Mesenchymal stem cell (in vitro differentiated cells and primary cell): ENCODE results near the gene CTNNAL1.

Source experiments
- DNase-seq: peaks from one replicate; pipeline ENCODE4 v3.0.0-alpha.2; 2013
- H2AFZ ChIP-seq: one replicate; pipeline ENCODE4 v1.6.1; 2013; ENCODE audit warnings: low read depth, mild to moderate bottlenecking, control low read depth, inconsistent platforms, low read length, moderate library complexity
- H2AK5ac ChIP-seq: 2 replicates; pipeline ENCODE4 v1.6.1; 2013; ENCODE audit warnings: low read length, moderate library complexity, mild to moderate bottlenecking, inconsistent platforms; ENCODE audit not compliant: severe bottlenecking
- H2BK120ac ChIP-seq: one replicate; pipeline ENCODE4 v1.6.1; 2013; ENCODE audit warnings: low read depth, mild to moderate bottlenecking, inconsistent platforms, low read length, moderate library complexity
- H2BK12ac ChIP-seq, 2 experiments: one replicate each; pipeline ENCODE4 v1.6.1; 2013; ENCODE audit warnings: inconsistent platforms in 2 of 2, low read length in 2 of 2, mild to moderate bottlenecking in 2 of 2, moderate library complexity in 2 of 2, control low read depth in 1 of 2
- H2BK15ac ChIP-seq: one replicate; pipeline ENCODE4 v1.6.1; 2013; ENCODE audit warnings: mild to moderate bottlenecking, low read depth, inconsistent platforms; ENCODE audit not compliant: poor library complexity, severe bottlenecking
- H2BK5ac ChIP-seq: 2 replicates; pipeline ENCODE4 v1.6.1; 2013; ENCODE audit warnings: low read depth, mild to moderate bottlenecking, low read length, control low read depth, inconsistent platforms; ENCODE audit not compliant: poor library complexity, severe bottlenecking
- H3K14ac ChIP-seq, 2 experiments: one replicate each; pipeline ENCODE4 v1.6.1; 2013; ENCODE audit warnings: inconsistent platforms in 2 of 2, low read length in 2 of 2, control low read depth in 1 of 2, mild to moderate bottlenecking in 1 of 2, moderate library complexity in 1 of 2
- H3K18ac ChIP-seq, 2 experiments: one replicate each; pipeline ENCODE4 v1.6.1; 2013; ENCODE audit warnings: inconsistent platforms in 2 of 2, low read length in 2 of 2, control low read depth in 1 of 2, low read depth in 1 of 2, mild to moderate bottlenecking in 1 of 2
- H3K23ac ChIP-seq, 2 experiments: one replicate each; pipeline ENCODE4 v1.6.1; 2013; ENCODE audit warnings: inconsistent platforms in 2 of 2, low read length in 2 of 2, mild to moderate bottlenecking in 2 of 2, moderate library complexity in 2 of 2, control low read depth in 1 of 2
- H3K27ac ChIP-seq: 2 replicates; pipeline ENCODE4 v1.5.1; 2013; ENCODE audit warnings: mild to moderate bottlenecking, moderate library complexity, low read length, control low read depth, inconsistent platforms; ENCODE audit not compliant: poor library complexity, severe bottlenecking
- H3K27me3 ChIP-seq, 2 experiments: 2 replicates each; pipeline versions ENCODE4 v1.6.1 to v1.7.0; 2013; ENCODE audit warnings: low read length in 2 of 2, mild to moderate bottlenecking in 2 of 2, moderate library complexity in 2 of 2, control low read depth in 1 of 2, inconsistent platforms in 1 of 2; ENCODE audit not compliant: control insufficient read depth in 1 of 2, insufficient read depth in 1 of 2
- H3K36me3 ChIP-seq, 2 experiments: 2 replicates each; pipeline versions ENCODE4 v1.6.1 to v1.7.0; 2013; ENCODE audit warnings: low read length in 2 of 2, control low read depth in 1 of 2, inconsistent platforms in 1 of 2, low read depth in 1 of 2, mild to moderate bottlenecking in 1 of 2; ENCODE audit not compliant: insufficient read depth in 2 of 2, control insufficient read depth in 1 of 2
- H3K4ac ChIP-seq, 2 experiments: one replicate each; pipeline ENCODE4 v1.6.1; 2013; ENCODE audit warnings: inconsistent platforms in 2 of 2, low read length in 2 of 2, mild to moderate bottlenecking in 2 of 2, moderate library complexity in 2 of 2, control low read depth in 1 of 2, low read depth in 1 of 2
- H3K4me1 ChIP-seq: 2 replicates; pipeline ENCODE4 v1.6.1; 2013; ENCODE audit warnings: low read depth, low read length, control low read depth; ENCODE audit not compliant: control insufficient read depth, insufficient read depth
- H3K4me2 ChIP-seq: 2 replicates; pipeline ENCODE4 v1.6.1; 2013; ENCODE audit warnings: low read length, mild to moderate bottlenecking, inconsistent platforms; ENCODE audit not compliant: poor library complexity, severe bottlenecking
- H3K4me3 ChIP-seq, 2 experiments: 2 replicates each; pipeline versions ENCODE4 v1.5.1 to v1.7.0; 2013; ENCODE audit warnings: low read length in 2 of 2, mild to moderate bottlenecking in 2 of 2, control low read depth in 1 of 2, low read depth in 1 of 2; ENCODE audit not compliant: insufficient read depth in 1 of 2
- H3K79me1 ChIP-seq: replicated peaks from 2 replicates; pipeline ENCODE4 v1.6.1; 2013; ENCODE audit warnings: mild to moderate bottlenecking, control low read depth, low read length, inconsistent platforms; ENCODE audit not compliant: poor library complexity, severe bottlenecking
- H3K9ac ChIP-seq: 2 replicates; pipeline ENCODE4 v1.7.0; 2013; ENCODE audit warnings: mild to moderate bottlenecking, low read length, moderate library complexity
- H3K9me3 ChIP-seq: 2 replicates; pipeline ENCODE4 v1.7.0; 2013; ENCODE audit warnings: mild to moderate bottlenecking, low read length; ENCODE audit not compliant: control insufficient read depth
- H4K8ac ChIP-seq: one replicate; pipeline ENCODE4 v1.6.1; 2013; ENCODE audit warnings: inconsistent platforms, mild to moderate bottlenecking, low read length, moderate library complexity
- H4K91ac ChIP-seq: one replicate; pipeline ENCODE4 v1.6.1; 2013; ENCODE audit warnings: mild to moderate bottlenecking, low read length, inconsistent platforms
- WGBS: methylation state at CpG from one replicate; pipeline ENCODE4 v1.1.7; 2013; ENCODE audit warnings: mixed read lengths; 5-methylcytosine and 5-hydroxymethylcytosine counted together

The CTNNAL1 gene

GRCh38 chr9:109017061-109017460 is 3.8 kb upstream of the CTNNAL1 start:
- Histone ChIP-seq H3K4me3 (no peak overlapping the region), H3K4me1 (peaks cover 9% of the 10 kb centered on the region), H2BK15ac (no peak overlapping the region), H3K27ac (peak overlapping the region; percentile 43), H3K23ac (no peak overlapping the region), H3K36me3 (peaks cover 2 to 17% of the 10 kb centered on the region in 2 experiments), H2BK120ac (no peak overlapping the region), H3K79me1 (peaks cover 18% of the 10 kb centered on the region), H3K18ac (no peak overlapping the region), H3K14ac (no peak overlapping the region), H3K4ac (no peak overlapping the region), H3K4me2 (no peak overlapping the region), H4K91ac (no peak overlapping the region), H4K8ac (no peak overlapping the region), H2AK5ac (peak overlapping the region; percentile 31), H3K9me3 (no peaks in the 10 kb centered on the region), H2AFZ (no peak overlapping the region), H2BK5ac (no peak overlapping the region), H2BK12ac (no peak overlapping the region), H3K27me3 (no peaks in the 10 kb centered on the region), H3K9ac (no peak overlapping the region)
- peak; percentile 42 for DNase-seq

- Histone ChIP-seq H3K27ac (peak overlapping the region; percentile 74), H2BK12ac (no peak overlapping the region), H3K27me3 (no peaks in the 10 kb centered on the region), H3K23ac (no peak overlapping the region), H2BK15ac (no peak overlapping the region), H3K18ac (no peak overlapping the region), H3K4ac (no peak overlapping the region), H4K91ac (no peak overlapping the region), H3K14ac (no peak overlapping the region), H3K4me1 (peaks cover 9% of the 10 kb centered on the region), H3K9me3 (no peaks in the 10 kb centered on the region), H2AFZ (no peak overlapping the region), H3K4me2 (peak overlapping the region; percentile 44), H3K9ac (no peak overlapping the region), H2BK5ac (no peak overlapping the region), H2BK120ac (no peak overlapping the region), H3K4me3 (no peak overlapping the region), H3K36me3 (peaks cover 0 to 17% of the 10 kb centered on the region in 2 experiments), H4K8ac (no peak overlapping the region), H3K79me1 (peaks cover 14% of the 10 kb centered on the region), H2AK5ac (no peak overlapping the region)
- DNase-seq, result no peak
- WGBS, result no CpG with 5 or more reads among the region's 1 CpG
These were observed 2.8 kb upstream of the CTNNAL1 start for GRCh38 chr9:109016132-109016531.

- no peaks in the 10 kb centered on the region for H3K9me3 ChIP-seq
- H3K36me3 ChIP-seq, result peaks cover 0 to 13% of the 10 kb centered on the region in 2 experiments
- H3K23ac ChIP-seq, result no peak overlapping the region
- peak overlapping the region; percentile 88 for H3K9ac ChIP-seq
- no peak overlapping the region for H2BK120ac ChIP-seq
- H2AFZ ChIP-seq, result no peak overlapping the region
- H3K4me1 ChIP-seq, result peaks cover 11% of the 10 kb centered on the region
- no peak overlapping the region for H3K14ac ChIP-seq
- WGBS, result 88% methylated on average over 7 of the region's 7 CpGs
- peaks cover 9% of the 10 kb centered on the region for H3K79me1 ChIP-seq
- H3K18ac ChIP-seq, result no peak overlapping the region
- peak overlapping the region; percentile 10 for H2BK5ac ChIP-seq
- no peak overlapping the region for H4K8ac ChIP-seq
- peak overlapping the region; percentile 94 for H3K27ac ChIP-seq
- DNase-seq, result no peak
- H3K4ac ChIP-seq, result no peak overlapping the region
- H3K4me3 ChIP-seq, result peak overlapping the region in 1 of 2 experiments; percentile 81
- no peak overlapping the region for H2BK12ac ChIP-seq
- no peak overlapping the region for H3K4me2 ChIP-seq
- peak overlapping the region; percentile 86 for H2BK15ac ChIP-seq
- no peak overlapping the region for H4K91ac ChIP-seq
- H3K27me3 ChIP-seq, result no peaks in the 10 kb centered on the region
- peak overlapping the region; percentile 54 for H2AK5ac ChIP-seq
These were observed 1.4 kb upstream of the CTNNAL1 start for GRCh38 chr9:109014608-109015280.

GRCh38 chr9:109013679-109014607 is 644 bp upstream of the CTNNAL1 start:
- Histone ChIP-seq H3K14ac (no peak overlapping the region), H3K27ac (peak overlapping the region; percentile 94), H2BK15ac (no peak overlapping the region), H3K9ac (peak overlapping the region; percentile 88), H3K9me3 (no peaks in the 10 kb centered on the region), H2BK120ac (no peak overlapping the region), H3K4me3 (peak overlapping the region; percentile 41 to 81), H2BK12ac (no peak overlapping the region), H3K18ac (peak overlapping the region; percentile 48 to 70), H2BK5ac (peak overlapping the region; percentile 74), H3K23ac (no peak overlapping the region), H3K79me1 (peaks cover 7% of the 10 kb centered on the region), H3K36me3 (peaks cover 0 to 5% of the 10 kb centered on the region in 2 experiments), H3K27me3 (no peaks in the 10 kb centered on the region), H2AK5ac (peak overlapping the region; percentile 39), H3K4me1 (peaks cover 11% of the 10 kb centered on the region), H4K91ac (no peak overlapping the region), H3K4ac (peak overlapping the region in 1 of 2 experiments; percentile 6), H4K8ac (peak overlapping the region; percentile 45), H3K4me2 (peak overlapping the region; percentile 80), H2AFZ (peak overlapping the region; percentile 43)
- peak; percentile 84 for DNase-seq
- 24% methylated on average over 13 of the region's 19 CpGs for WGBS
